D721Med (cell line): Measurements from ENCODE around the gene TMEM74B.

Experiments
- DNase-seq: peaks from one replicate; pipeline ENCODE4 v3.0.0; 2011; ENCODE audit warnings: low spot score; ENCODE audit not compliant: insufficient read length
- FAIRE-seq: peaks from 2 replicates; lab custom pipeline; 2011; peaks lifted over from hg19 to GRCh38; lab: Jason Lieb, UNC
- TF ChIP-seq, protein P1 (sequence below): IDR thresholded peaks from 2 replicates; pipeline ENCODE4 v1.5.1; 2012; ENCODE audit warnings: mild to moderate bottlenecking, control low read depth; ENCODE audit not compliant: insufficient read depth; ENCODE audit errors: missing control alignments

TMEM74B gene

DNA sequence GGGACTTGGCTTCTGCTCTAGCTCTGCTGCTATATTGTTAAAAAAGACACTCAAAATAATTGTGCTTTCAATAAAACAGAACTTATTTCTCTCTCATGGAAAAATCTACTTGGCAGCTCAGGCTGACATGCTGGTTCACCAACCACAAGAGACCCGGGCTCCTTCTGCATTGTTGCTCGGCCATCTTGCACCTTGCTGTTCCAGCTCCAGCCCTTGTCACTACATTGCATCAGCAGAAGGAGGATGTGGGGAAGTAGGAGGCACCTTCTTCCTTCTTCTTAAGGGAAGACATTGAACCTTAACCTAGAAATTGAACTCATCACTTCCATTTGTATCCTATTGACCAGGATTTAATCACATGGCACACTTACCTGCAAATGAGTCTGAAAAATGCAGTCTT is 11.9 kb upstream of the TMEM74B start:
- FAIRE-seq, result no peak
- TF ChIP-seq, protein P1, sequence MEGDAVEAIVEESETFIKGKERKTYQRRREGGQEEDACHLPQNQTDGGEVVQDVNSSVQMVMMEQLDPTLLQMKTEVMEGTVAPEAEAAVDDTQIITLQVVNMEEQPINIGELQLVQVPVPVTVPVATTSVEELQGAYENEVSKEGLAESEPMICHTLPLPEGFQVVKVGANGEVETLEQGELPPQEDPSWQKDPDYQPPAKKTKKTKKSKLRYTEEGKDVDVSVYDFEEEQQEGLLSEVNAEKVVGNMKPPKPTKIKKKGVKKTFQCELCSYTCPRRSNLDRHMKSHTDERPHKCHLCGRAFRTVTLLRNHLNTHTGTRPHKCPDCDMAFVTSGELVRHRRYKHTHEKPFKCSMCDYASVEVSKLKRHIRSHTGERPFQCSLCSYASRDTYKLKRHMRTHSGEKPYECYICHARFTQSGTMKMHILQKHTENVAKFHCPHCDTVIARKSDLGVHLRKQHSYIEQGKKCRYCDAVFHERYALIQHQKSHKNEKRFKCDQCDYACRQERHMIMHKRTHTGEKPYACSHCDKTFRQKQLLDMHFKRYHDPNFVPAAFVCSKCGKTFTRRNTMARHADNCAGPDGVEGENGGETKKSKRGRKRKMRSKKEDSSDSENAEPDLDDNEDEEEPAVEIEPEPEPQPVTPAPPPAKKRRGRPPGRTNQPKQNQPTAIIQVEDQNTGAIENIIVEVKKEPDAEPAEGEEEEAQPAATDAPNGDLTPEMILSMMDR, result no peak

DNA sequence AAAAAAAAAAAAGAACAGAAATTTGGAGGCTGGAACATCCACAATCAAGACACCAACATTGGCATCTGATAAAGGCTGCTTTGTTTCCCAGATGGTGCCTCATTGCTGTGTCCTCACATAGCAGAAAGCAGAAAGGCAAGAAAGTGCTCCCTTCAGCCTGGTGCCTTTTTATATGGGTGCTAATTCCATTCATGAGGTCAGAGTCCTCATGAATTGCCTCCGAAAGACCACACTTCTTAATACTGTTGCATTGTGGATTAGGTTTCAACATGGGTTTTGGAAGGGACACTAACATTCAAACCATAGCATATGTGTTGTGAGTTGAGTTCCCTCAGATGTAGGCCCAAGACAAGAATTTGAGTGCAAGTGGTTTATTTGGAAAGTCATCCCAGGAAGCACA is 10.4 kb upstream of the TMEM74B start:
- FAIRE-seq, result no peak
- DNase-seq, result no peak
- TF ChIP-seq, protein P1, result no peak

More for the DNA sequence above, 11.9 kb upstream of the TMEM74B start:
- DNase-seq, result no peak

DNA sequence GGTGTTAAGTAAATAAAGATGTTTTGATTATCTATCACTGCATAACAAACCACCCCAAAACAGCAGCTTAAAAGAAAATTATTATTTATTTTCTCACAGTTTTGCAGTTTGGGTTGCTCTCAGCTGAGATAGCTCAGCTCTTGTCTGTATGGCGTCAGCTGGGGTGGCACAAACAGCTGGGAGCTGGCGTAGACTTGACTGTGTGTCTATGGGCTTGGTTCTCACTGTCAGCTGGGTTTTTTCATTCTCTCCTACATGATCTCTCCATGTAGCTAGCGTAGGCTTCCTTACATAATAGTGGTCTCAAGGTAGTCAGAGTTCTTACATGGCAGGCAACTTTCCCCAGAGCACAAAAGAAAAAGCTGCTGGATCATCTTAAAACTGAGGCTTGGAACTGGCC is 6.5 kb upstream of the TMEM74B start:
- DNase-seq (no peak), FAIRE-seq (no peak)
- TF ChIP-seq, protein P1, result no peak

DNA sequence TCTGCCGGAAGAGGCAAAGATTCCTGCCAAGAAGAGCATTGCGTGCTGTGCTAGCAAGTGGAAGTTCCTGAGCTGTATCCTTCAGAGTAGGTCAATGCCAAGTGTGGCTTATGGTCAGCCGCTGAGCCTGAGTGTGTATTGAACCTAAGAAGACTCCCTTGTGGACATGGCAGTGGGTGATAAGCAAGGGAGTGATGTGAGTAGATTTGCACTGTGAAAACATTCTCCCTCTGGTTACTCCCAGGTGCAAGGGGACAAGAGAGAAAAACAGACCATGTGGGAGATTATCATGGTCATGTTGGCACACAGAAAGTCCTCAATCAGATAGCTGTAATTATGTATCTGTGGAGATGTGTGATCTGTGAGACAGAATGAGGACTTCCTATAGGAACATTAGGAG is 6.1 kb upstream of the TMEM74B start:
- FAIRE-seq (no peak), DNase-seq (no peak)
- TF ChIP-seq, protein P1, result no peak

DNA sequence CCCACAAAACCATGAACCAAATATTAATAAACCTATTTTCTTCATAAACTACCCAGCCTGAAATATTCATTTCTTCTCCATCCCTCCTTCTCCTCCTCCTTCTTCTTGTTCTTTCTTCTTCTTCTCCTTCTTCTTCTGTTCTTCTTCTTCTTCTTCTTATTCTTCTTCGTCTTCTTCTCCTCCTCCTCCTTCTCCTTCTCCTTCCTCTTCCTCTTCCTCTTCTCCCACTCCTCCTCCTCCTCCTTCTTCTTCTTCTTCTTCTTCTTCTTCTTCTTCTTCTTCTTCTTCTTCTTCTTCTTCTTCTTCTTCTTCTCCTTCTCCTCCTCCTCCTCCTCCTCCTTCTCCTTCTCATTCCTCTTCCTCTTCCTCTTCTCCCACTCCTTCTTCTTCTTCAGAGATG is 5.0 kb upstream of the TMEM74B start:
- TF ChIP-seq, protein P1, result no peak
- FAIRE-seq (no peak), DNase-seq (no peak)

DNA sequence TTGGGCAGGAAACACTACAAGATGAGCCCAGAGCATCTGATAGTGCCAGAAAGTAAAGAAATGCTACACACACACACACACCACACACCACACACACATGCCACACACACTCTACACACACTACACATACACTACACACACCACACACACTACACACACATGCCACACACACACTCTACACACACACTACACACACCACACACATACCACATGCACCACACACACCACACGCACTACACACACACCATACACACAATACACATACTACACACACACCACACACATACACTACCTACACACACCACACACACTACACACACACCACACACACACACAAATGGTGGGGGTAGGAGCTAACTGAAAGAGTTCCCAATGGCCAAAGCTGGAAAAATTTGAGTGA is 3.6 kb upstream of the TMEM74B start:
- DNase-seq, result no peak
- FAIRE-seq, result no peak
- TF ChIP-seq, protein P1, result no peak

DNA sequence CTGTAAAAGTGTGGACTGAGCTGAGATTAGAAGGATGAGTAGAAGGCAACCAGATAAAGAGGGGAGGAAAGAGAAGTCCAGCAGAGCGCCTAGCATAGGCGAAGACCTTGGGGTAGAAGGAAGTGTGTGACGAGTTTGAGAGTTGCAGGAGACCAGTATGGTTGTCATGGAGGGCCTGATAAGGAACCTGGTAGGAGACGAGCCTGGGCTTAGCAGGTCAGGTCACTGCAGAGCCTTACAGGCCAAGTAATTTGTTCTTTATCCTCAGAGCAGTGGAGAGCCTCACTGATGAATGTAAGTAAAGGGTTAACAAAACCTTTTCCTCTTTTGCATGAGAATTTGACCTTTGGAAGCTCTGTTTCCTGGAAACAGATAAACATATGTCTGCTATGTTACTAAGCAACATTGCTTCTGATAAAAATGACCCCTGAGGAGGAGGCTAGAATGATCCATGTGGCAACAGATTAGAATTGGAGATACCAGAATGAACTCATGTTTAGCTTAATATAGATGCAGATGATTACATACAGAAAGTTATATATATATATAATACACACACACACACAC is 2.9 kb upstream of the TMEM74B start:
- TF ChIP-seq, protein P1, result no peak
- FAIRE-seq, result no peak
- DNase-seq, result no peak
